ENCODE data around the gene THYN1.

DNA sequence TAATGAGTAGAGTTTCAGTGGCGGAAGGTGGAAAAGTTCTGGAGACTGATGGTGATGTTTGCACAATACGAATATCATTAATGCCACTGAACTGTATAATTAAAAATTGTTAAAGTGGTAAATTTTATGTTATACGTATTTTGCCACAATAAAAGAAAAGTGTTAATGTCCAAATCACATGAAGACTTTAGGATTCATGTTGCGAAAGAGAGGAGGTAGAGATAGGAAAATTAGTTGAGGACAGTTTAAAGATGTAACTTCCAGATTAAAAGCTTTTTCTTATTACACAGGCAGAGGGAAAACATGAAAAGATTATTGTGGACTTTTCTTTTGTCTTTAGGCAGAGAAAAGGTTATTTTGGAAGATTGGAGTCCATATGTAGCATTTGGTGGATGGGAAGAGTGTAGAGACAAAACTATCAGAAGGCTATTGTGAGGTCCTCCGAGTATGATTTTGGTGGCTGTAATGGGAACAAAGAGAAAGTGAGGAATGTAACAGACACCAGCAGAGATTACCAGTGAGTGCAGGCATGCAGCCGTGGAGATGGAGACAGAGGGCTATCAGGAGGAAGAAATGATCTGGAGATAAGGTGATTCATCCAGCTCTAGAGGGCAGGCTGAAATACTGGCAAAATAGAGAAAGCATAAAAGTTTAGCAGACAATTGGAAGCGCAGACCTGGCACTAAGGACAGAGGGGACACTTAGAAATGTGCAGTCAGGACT is 16.2 kb downstream of the THYN1 start:
- TF ChIP-seq, protein P1, sequence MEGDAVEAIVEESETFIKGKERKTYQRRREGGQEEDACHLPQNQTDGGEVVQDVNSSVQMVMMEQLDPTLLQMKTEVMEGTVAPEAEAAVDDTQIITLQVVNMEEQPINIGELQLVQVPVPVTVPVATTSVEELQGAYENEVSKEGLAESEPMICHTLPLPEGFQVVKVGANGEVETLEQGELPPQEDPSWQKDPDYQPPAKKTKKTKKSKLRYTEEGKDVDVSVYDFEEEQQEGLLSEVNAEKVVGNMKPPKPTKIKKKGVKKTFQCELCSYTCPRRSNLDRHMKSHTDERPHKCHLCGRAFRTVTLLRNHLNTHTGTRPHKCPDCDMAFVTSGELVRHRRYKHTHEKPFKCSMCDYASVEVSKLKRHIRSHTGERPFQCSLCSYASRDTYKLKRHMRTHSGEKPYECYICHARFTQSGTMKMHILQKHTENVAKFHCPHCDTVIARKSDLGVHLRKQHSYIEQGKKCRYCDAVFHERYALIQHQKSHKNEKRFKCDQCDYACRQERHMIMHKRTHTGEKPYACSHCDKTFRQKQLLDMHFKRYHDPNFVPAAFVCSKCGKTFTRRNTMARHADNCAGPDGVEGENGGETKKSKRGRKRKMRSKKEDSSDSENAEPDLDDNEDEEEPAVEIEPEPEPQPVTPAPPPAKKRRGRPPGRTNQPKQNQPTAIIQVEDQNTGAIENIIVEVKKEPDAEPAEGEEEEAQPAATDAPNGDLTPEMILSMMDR (IDR thresholded peaks at IDR 0.05 in 8 of 11, conservative IDR thresholded peaks at IDR 0.05 in 3 of 11) = no peak
- no peak for TF ChIP-seq POLR2A (IDR thresholded peaks at IDR 0.05)
- no peak for TF ChIP-seq POLR2AphosphoS5 (IDR thresholded peaks at IDR 0.05)

All from spleen (tissue), 7 donors.